Adrenal gland (tissue), 12 donors: ENCODE results near the gene NCK1. TPM values are rescaled to one million over a fixed set of nuclear protein-coding genes. Genes with fewer than 3 reads are reported as not detected.
"Not testable (repeated sequence)": the region's sequence is repeated elsewhere in the genome, so short reads cannot be mapped to it uniquely, and the experiment has no call there.

ENCODE experiments used
- DNase-seq, 7 donors: peaks; one replicate each; pipeline ENCODE4 v3.0.0-alpha.2; 2019 to 2020
- H3K27ac ChIP-seq, 5 donors: fragments of 200-600 bp; sonication (generic) in 4 of 5; 1 replicate in 3 of 5; 2 replicates in 2 of 5; pipeline versions ENCODE4 v1.5.1 to v1.8.0; 2016 to 2020; ENCODE audit warnings: mild to moderate bottlenecking in 1 of 5
- H3K27me3 ChIP-seq: fragments of 200-600 bp; 2 replicates; pipeline ENCODE4 v1.8.0; 2021
- H3K36me3 ChIP-seq, 2 donors: fragments of 200-600 bp; replicated peaks in 1 of 2; 1 replicate in 1 of 2; 2 replicates in 1 of 2; pipeline versions ENCODE4 v1.5.1 to v1.8.0; 2018 to 2022
- H3K4me1 ChIP-seq, 2 donors: fragments of 200-600 bp; replicated peaks in 1 of 2; 1 replicate in 1 of 2; 2 replicates in 1 of 2; pipeline versions ENCODE4 v1.5.1 to v1.8.0; 2018 to 2021
- H3K4me3 ChIP-seq, 4 donors: fragments of 200-600 bp; sonication (generic) in 3 of 4; one replicate each; pipeline ENCODE4 v1.5.1; 2016 to 2018
- H3K9me3 ChIP-seq, 3 donors: fragments of 200-600 bp; sonication (generic) in 1 of 3; replicated peaks in 1 of 3; 1 replicate in 2 of 3; 2 replicates in 1 of 3; pipeline versions ENCODE4 v1.5.1 to v1.8.0; 2016 to 2021
- POLR2A ChIP-seq, 2 donors: fragments of 450-650 bp; IDR thresholded peaks; one replicate each; pipeline ENCODE4 v1.6.1; 2017; ENCODE audit warnings: antibody characterized with exemption in 2 of 2, mild to moderate bottlenecking in 2 of 2, moderate library complexity in 1 of 2
- WGBS, 4 donors: extraction: QIAGEN DNeasy Blood & Tissue Kit in 2 of 4; methylation state at CpG; one replicate each; pipeline versions ENCODE4 v1.1.5 to v1.1.7; 2013 to 2017; 5-methylcytosine and 5-hydroxymethylcytosine counted together
- intact Hi-C, 2 donors: fragments of 100-400 bp; cut with DNase I; formaldehyde crosslinking; loops; one replicate each; pipeline versions ENCODE4 v1.14.1 to v1.15.0; 2022 to 2023
- polyA plus RNA-seq, 3 donors: library from polyadenylated mRNA; stranded (reverse); fragments of 200-250 nt in 2 of 3; fragments of 350-450 nt in 1 of 3; fragmentation: Illumina TruSeq in 1 of 3; extraction: RNeasy Lipid Tissue Mini Kit (QIAGEN cat#74804) in 1 of 3; gene quantifications; one replicate each; pipeline ENCODE4 v1.2.3, GENCODE V29; 2013 to 2014
- total RNA-seq, 9 donors: library from RNA; depleted of rRNA in 4 of 9; stranded (reverse); fragments of >200 nt in 4 of 9; fragments of 120-200 nt in 1 of 9; fragmentation: NEBNext Ultra II Directional in 1 of 9; extraction: Animal tissue kit (Norgen Biotek cat#: 25700) in 1 of 9; gene quantifications; one replicate each; pipeline versions ENCODE4 v1.1.0 to v1.2.4, GENCODE V29; 2013 to 2023
- TF ChIP-seq, protein P1 (sequence below), 6 experiments: fragments of 450-650 bp in 4 of 6; fragments of 200-600 bp in 2 of 6; sonication (generic) in 1 of 6; IDR thresholded peaks; 1 replicate in 5 of 6; 2 replicates in 1 of 6; pipeline versions ENCODE4 v1.5.1 to v1.8.0; 2016 to 2021; ENCODE audit warnings: antibody characterized with exemption in 6 of 6, mild to moderate bottlenecking in 2 of 6, moderate library complexity in 1 of 6
- donor health status: healthy with polysubstance abuse.
- donor health status: Bipolar disorder and iron deficiency.
- donor health status: DM: yes; HTN: yes; CAD: no.
- donor health status: DM: no; HTN: no; CAD: no.
- donor health status: DM: no; HTN: no; CAD: no.
- donor health status: DM: yes; HTN: yes; CAD: no.

The NCK1 gene
- total and polyA plus RNA-seq, 12 donors: 6.0 to 59.2 (median 36.3) TPM

DNA sequence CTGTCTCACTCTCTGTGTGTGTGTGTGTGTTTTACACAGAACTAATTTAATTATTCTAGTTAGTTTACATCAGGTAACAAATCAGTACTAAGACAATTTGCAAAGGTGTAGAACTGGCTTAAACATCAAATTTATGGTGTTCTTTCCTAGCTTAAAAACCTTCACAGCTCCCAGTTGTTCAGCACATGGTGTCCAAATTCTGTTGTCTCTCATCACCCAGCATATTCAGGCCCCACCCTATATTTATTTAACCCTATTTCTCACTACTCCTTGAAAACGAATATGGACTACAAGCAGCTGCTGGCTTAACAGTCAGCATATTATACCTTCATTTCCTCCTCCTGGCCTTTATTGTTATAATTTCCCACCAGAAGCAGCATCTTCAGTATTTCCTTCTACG is 96.9 kb downstream of the NCK1 start:
- WGBS, 4 donors: 69 to 79% (median 70%) methylated on average over 2 of the region's 2 CpGs
- Histone ChIP-seq H3K36me3 (no peaks in the 10 kb centered on the region), H3K9me3 (no peaks in the 10 kb centered on the region), H3K27me3 (no peaks in the 10 kb centered on the region), H3K27ac (no peak overlapping the region), H3K4me3 (no peak overlapping the region), H3K4me1 (no peaks in the 10 kb centered on the region)
- TF ChIP-seq, protein P1, sequence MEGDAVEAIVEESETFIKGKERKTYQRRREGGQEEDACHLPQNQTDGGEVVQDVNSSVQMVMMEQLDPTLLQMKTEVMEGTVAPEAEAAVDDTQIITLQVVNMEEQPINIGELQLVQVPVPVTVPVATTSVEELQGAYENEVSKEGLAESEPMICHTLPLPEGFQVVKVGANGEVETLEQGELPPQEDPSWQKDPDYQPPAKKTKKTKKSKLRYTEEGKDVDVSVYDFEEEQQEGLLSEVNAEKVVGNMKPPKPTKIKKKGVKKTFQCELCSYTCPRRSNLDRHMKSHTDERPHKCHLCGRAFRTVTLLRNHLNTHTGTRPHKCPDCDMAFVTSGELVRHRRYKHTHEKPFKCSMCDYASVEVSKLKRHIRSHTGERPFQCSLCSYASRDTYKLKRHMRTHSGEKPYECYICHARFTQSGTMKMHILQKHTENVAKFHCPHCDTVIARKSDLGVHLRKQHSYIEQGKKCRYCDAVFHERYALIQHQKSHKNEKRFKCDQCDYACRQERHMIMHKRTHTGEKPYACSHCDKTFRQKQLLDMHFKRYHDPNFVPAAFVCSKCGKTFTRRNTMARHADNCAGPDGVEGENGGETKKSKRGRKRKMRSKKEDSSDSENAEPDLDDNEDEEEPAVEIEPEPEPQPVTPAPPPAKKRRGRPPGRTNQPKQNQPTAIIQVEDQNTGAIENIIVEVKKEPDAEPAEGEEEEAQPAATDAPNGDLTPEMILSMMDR (IDR thresholded peaks at IDR 0.05): no peak
- no peak for TF ChIP-seq POLR2A (IDR thresholded peaks at IDR 0.05)
- intact Hi-C loops: no loop called here
- no peak for DNase-seq

DNA sequence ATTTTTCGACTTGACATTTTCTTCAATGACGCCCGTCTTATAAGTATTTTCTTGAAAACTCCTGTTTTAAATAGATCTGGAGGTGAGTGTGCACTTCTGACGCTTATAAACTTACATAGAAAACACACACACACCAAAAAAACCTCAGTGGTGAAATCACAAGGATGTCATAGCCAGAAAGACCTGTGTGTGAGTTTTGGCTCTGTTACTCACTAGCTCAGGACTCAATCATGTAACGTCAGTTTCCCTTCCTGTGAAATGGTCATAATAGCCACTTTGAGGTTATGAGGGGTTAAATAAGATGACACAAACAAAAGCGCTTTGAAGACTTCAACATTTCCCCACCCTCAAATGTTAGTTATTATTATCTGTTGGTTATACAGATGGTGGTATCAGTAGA is 97.6 kb downstream of the NCK1 start:
- intact Hi-C loops: no loop called here
- 89 to 95% (median 93%) methylated on average over 6 of the region's 6 CpGs for WGBS, 4 donors
- no peak for DNase-seq
- Histone ChIP-seq H3K27ac (no peak overlapping the region), H3K4me1 (no peaks in the 10 kb centered on the region), H3K27me3 (no peaks in the 10 kb centered on the region), H3K4me3 (no peak overlapping the region), H3K36me3 (no peaks in the 10 kb centered on the region), H3K9me3 (no peaks in the 10 kb centered on the region)
- TF ChIP-seq, protein P1 (IDR thresholded peaks at IDR 0.05): no peak
- TF ChIP-seq POLR2A (IDR thresholded peaks at IDR 0.05): no peak

DNA sequence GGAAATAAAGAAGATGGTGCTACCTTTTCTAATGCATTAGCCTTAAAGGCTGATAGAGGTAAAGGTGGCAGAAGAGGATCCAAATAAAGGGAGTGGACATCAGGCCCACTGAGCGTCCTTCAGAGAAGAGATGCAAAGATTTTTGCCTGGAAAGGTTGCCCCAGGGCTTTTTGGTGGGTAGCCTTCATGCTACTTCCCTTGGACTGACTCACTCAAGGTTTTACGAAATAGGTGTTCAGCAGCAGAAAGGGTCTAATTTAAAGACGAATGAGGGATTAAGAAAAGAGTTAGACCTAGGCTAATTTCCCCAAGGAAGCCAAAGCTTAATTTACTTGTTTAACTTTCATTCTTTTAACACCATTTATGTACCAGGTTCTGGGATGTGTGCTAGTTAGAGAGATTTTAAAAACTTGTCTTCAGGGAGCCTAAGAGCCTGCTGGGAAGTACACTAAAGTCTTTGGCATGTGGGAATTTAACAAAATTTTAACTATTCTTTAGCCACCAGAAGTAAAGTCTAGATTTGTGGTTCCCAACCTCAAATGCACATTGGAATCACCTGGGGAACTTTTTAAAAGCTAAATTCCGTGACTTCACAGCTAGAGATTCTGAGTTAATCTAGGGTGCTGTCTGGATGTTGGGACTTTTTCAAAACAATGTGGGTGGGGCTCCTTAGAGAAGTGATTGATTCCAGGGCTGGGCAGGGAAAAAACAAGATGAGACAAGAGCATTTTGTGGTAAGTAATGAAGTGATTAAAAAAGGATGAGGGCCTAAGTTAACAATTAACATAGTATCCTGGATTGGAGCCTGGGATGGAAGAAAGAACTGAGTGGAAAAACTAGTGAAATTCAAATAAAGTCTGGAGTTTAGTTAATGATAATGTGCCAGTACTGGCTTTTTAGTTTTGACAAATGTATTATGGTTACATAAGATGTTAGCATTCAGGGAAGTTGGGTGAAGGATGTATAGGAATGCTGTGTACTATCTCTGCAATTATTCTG is 99.1 kb downstream of the NCK1 start:
- Histone ChIP-seq H3K36me3 (no peaks in the 10 kb centered on the region), H3K27me3 (no peaks in the 10 kb centered on the region), H3K4me3 (no peak overlapping the region), H3K9me3 (no peaks in the 10 kb centered on the region), H3K4me1 (no peaks in the 10 kb centered on the region), H3K27ac (no peak overlapping the region)
- no peak for DNase-seq
- TF ChIP-seq POLR2A (IDR thresholded peaks at IDR 0.05): no peak
- TF ChIP-seq, protein P1 (IDR thresholded peaks at IDR 0.05): no peak
- intact Hi-C loops: no loop called here
- 80 to 88% (median 84%) methylated on average over 4 of the region's 4 CpGs for WGBS, 4 donors

DNA sequence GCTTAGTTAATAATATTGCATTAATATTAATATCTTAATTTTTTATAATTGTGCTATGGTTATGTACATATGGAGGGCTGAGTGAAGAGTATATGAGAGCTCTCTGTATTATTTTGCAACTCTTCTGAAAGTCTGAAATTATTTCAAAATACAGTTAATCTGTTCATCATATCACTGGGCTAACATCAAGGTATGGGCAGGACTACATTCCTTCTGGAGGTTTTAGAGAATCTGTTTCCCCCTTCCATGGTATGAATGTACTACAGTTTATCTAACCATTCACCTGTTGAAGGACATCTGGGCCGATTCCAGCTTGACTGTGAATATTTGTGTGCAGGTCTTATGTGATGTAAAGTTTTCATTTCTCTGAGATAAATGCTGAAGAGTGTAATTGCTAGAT is 100.9 kb downstream of the NCK1 start:
- H3K27me3 ChIP-seq: no peaks in the 10 kb centered on the region
- no peak overlapping the region for H3K4me3 ChIP-seq
- H3K36me3 ChIP-seq: no peaks in the 10 kb centered on the region
- DNase-seq: no peak
- no peaks in the 10 kb centered on the region for H3K9me3 ChIP-seq
- intact Hi-C loops: no loop called here
- no peaks in the 10 kb centered on the region for H3K4me1 ChIP-seq
- TF ChIP-seq POLR2A (IDR thresholded peaks at IDR 0.05): no peak
- TF ChIP-seq, protein P1 (IDR thresholded peaks at IDR 0.05): no peak
- H3K27ac ChIP-seq: no peak overlapping the region
- WGBS, 4 donors: 32 to 61% (median 54%) methylated on average over 1 of the region's 1 CpG

DNA sequence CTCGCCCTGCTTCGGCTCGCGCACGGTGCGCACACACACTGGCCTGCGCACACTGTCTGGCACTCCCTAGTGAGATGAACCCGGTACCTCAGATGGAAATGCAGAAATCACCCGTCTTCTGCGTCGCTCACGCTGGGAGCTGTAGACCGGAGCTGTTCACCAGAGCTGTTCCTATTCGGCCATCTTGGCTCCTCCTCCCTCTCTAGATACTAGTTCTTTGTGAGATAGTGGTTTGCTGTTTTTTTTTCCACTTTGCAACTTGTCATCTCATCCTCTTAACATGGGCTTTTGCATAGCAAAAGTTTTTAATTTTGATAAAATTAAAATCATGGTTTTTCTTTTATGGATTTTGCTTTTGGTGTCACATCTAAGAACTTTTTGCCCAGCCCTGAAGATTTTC is 107.5 kb downstream of the NCK1 start:
- H3K27me3 ChIP-seq, DNase-seq, intact Hi-C loops, H3K9me3 ChIP-seq, H3K4me3 ChIP-seq, H3K4me1 ChIP-seq, H3K27ac ChIP-seq, H3K36me3 ChIP-seq: not testable (repeated sequence)
- 92 to 95% (median 93%) methylated on average over 6 to 7 of the region's 14 CpGs for WGBS, 4 donors
